Measurements from ENCODE around the gene PIP4K2C.

- TF ChIP-seq CREB1 (CRISPR knock-in tag; IDR thresholded peaks at IDR 0.05; ENCODE audit: low read depth), result no peak
- no peak for TF ChIP-seq CTCF (conservative IDR thresholded peaks at IDR 0.05; ENCODE audit: low read depth in 2 of 2)
- TF ChIP-seq EZH2 (IDR thresholded peaks at IDR 0.05; ENCODE audit: low read depth, unreplicated experiment), result peak; percentile 92
- TF ChIP-seq EZH2phosphoT487 (IDR thresholded peaks at IDR 0.05; ENCODE audit: unreplicated experiment), result no peak
- no peak for TF ChIP-seq POLR2AphosphoS5 (IDR thresholded peaks at IDR 0.05; ENCODE audit: low read depth)
- no peak for TF ChIP-seq JUNB (IDR thresholded peaks at IDR 0.05; ENCODE audit: unreplicated experiment)
- no peak for TF ChIP-seq ZNF331 (CRISPR knock-in tag; IDR thresholded peaks at IDR 0.05; ENCODE audit: low read depth)
- TF ChIP-seq REST (IDR thresholded peaks at IDR 0.05; ENCODE audit: unreplicated experiment), result no peak
- no peak for TF ChIP-seq STAT1 (IDR thresholded peaks at IDR 0.05; ENCODE audit: unreplicated experiment)
Observed at GRCh38 chr12:57628280-57629191, 37.5 kb downstream of the PIP4K2C start.
